Inflammatory macrophage (primary cell): Measurements from ENCODE around the gene NEK8.
"Not testable (repeated sequence)": the region's sequence is repeated elsewhere in the genome, so short reads cannot be mapped to it uniquely, and the experiment has no call there.

ENCODE experiments used
- DNase-seq, 2 donors: peaks; one replicate each; pipeline ENCODE4 v3.0.0-alpha.2; 2020 to 2022

The NEK8 gene

GRCh38 chr17:28725660-28726225 lies 2.8 kb upstream of the NEK8 start:
- peak; percentile 39 to 59 for DNase-seq

GRCh38 chr17:28726226-28726626 lies 2.4 kb upstream of the NEK8 start, which contains the start of gene TLCD1:
Gene TLCD1, minus strand, starts transcription at chr17:28726233. Its CDS starts 136 bp downstream, at chr17:28726097.
- DNase-seq, result peak; percentile 59 to 74

- DNase-seq, result peak; percentile 93 to 95
These were observed 1.7 kb upstream of the NEK8 start for GRCh38 chr17:28726627-28727491.

GRCh38 chr17:28729950-28730330 lies 1.4 kb downstream of the NEK8 start:
- DNase-seq, result no peak

GRCh38 chr17:28733346-28733745 lies 4.8 kb downstream of the NEK8 start:
- DNase-seq, result no peak

GRCh38 chr17:28734712-28735241 lies 6.2 kb downstream of the NEK8 start:
- DNase-seq, result no peak

- DNase-seq, result no peak
These were observed 6.7 kb downstream of the NEK8 start for GRCh38 chr17:28735242-28735722.

GRCh38 chr17:28735913-28736769 lies 7.6 kb downstream of the NEK8 start:
- not testable (repeated sequence) for DNase-seq

GRCh38 chr17:28737316-28737715 lies 8.7 kb downstream of the NEK8 start:
- DNase-seq, result no peak

GRCh38 chr17:28737770-28738679 lies 9.4 kb downstream of the NEK8 start:
- DNase-seq, result no peak

GRCh38 chr17:28738680-28739384 lies 10.2 kb downstream of the NEK8 start:
- no peak for DNase-seq

GRCh38 chr17:28740406-28741357 lies 12.1 kb downstream of the NEK8 start:
- DNase-seq, result no peak

GRCh38 chr17:28741358-28742349 lies 13.1 kb downstream of the NEK8 start:
- peak; percentile 78 to 79 for DNase-seq

GRCh38 chr17:28743243-28744103 lies 14.9 kb downstream of the NEK8 start, which contains the start of gene TRAF4:
Gene TRAF4, plus strand, starts transcription at chr17:28744011. Its CDS starts 102 bp downstream, at chr17:28744113.
- DNase-seq, result peak; percentile 86 to 96

- DNase-seq, result peak; percentile 17 to 40
These were observed 15.8 kb downstream of the NEK8 start for GRCh38 chr17:28744104-28744971.
